SK-N-MC (cell line): ENCODE results near the gene SCO2.

ENCODE experiments used
- DNase-seq: peaks from one replicate; pipeline ENCODE4 v3.0.0-alpha.2; 2011; ENCODE audit warnings: low read depth, low spot score
- H3K27ac ChIP-seq: fragments of 200-600 bp; sonication (generic); 2 replicates; pipeline ENCODE4 v1.5.1; 2016; ENCODE audit warnings: mixed run types
- H3K36me3 ChIP-seq: fragments of 200-600 bp; sonication (generic); 2 replicates; pipeline ENCODE4 v1.6.1; 2017; ENCODE audit warnings: antibody characterized with exemption, low read length, mixed read lengths; ENCODE audit not compliant: insufficient read depth
- H3K4me3 ChIP-seq: fragments of 200-600 bp; sonication (generic); 2 replicates; pipeline ENCODE4 v1.5.1; 2016
- H3K9ac ChIP-seq: fragments of 200-600 bp; sonication (generic); 2 replicates; pipeline ENCODE4 v1.8.0; 2017; ENCODE audit warnings: mixed run types, mixed read lengths; ENCODE audit not compliant: insufficient read length
- H3K9me3 ChIP-seq: fragments of 200-600 bp; sonication (generic); 2 replicates; pipeline ENCODE4 v1.6.1; 2017; ENCODE audit warnings: low read depth, mild to moderate bottlenecking, antibody characterized with exemption, low read length, moderate library complexity, mixed read lengths
- EZH2 ChIP-seq: fragments of 200-600 bp; sonication (generic); IDR thresholded peaks from one replicate; pipeline ENCODE4 v1.6.1; 2017; ENCODE audit warnings: antibody characterized with exemption
- FOXP2 ChIP-seq: optimal IDR thresholded peaks from 2 replicates; pipeline ENCODE3; 2011; ENCODE audit warnings: mild to moderate bottlenecking, moderate library complexity; ENCODE audit not compliant: insufficient read depth; ENCODE audit errors: extremely low read length, control extremely low read depth
- POLR2AphosphoS5 ChIP-seq: IDR thresholded peaks from 2 replicates; pipeline ENCODE4 v1.6.1; 2012; ENCODE audit warnings: mild to moderate bottlenecking, low read depth, low read length, borderline replicate concordance

Gene SCO2

GRCh38 chr22:50569041-50569459 is 43.7 kb upstream of the SCO2 start:
- TF ChIP-seq POLR2AphosphoS5 (no peak), FOXP2 (no peak), EZH2 (no peak)

GRCh38 chr22:50568626-50569025 is 43.2 kb upstream of the SCO2 start:
- no peak overlapping the region for H3K4me3 ChIP-seq
- DNase-seq, result no peak
- no peak for TF ChIP-seq POLR2AphosphoS5
- no peaks in the 10 kb centered on the region; the same call in 1 of the 2 replicates for H3K36me3 ChIP-seq
- H3K27ac ChIP-seq, result no peak overlapping the region
- no peaks in the 10 kb centered on the region for H3K9me3 ChIP-seq
- no peak overlapping the region for H3K9ac ChIP-seq

More at GRCh38 chr22:50569041-50569459, 43.7 kb upstream of the SCO2 start:
- Histone ChIP-seq H3K36me3 (no peaks in the 10 kb centered on the region; the same call in 1 of the 2 replicates), H3K9ac (no peak overlapping the region), H3K9me3 (no peaks in the 10 kb centered on the region), H3K27ac (no peak overlapping the region), H3K4me3 (no peak overlapping the region)
- no peak for DNase-seq

- no peak for DNase-seq
- Histone ChIP-seq H3K36me3 (no peaks in the 10 kb centered on the region; the same call in 1 of the 2 replicates), H3K4me3 (no peak overlapping the region), H3K9me3 (no peaks in the 10 kb centered on the region), H3K27ac (no peak overlapping the region), H3K9ac (no peak overlapping the region)
- TF ChIP-seq POLR2AphosphoS5, result no peak
- TF ChIP-seq EZH2, result no peak
- no peak for TF ChIP-seq FOXP2
Observed at GRCh38 chr22:50567721-50568252, 42.4 kb upstream of the SCO2 start.

- Histone ChIP-seq H3K9me3 (no peaks in the 10 kb centered on the region), H3K36me3 (no peaks in the 10 kb centered on the region), H3K27ac (no peak overlapping the region), H3K9ac (no peak overlapping the region), H3K4me3 (no peak overlapping the region)
- TF ChIP-seq POLR2AphosphoS5 (no peak), FOXP2 (no peak), EZH2 (no peak)
- DNase-seq, result no peak
Observed at GRCh38 chr22:50564289-50564688, 38.9 kb upstream of the SCO2 start.

GRCh38 chr22:50563413-50564160 is 38.2 kb upstream of the SCO2 start:
- Histone ChIP-seq H3K9me3 (no peaks in the 10 kb centered on the region), H3K9ac (peak overlapping the region; percentile 72), H3K36me3 (no peaks in the 10 kb centered on the region), H3K27ac (no peak overlapping the region), H3K4me3 (peak overlapping the region; percentile 89)
- no peak for DNase-seq
- TF ChIP-seq FOXP2, result no peak
- no peak for TF ChIP-seq POLR2AphosphoS5
- TF ChIP-seq EZH2, result no peak

- Histone ChIP-seq H3K36me3 (no peaks in the 10 kb centered on the region), H3K9me3 (no peaks in the 10 kb centered on the region), H3K27ac (no peak within 1 kb of the TSS), H3K9ac (peak within 1 kb of the TSS; percentile 72), H3K4me3 (peak within 1 kb of the TSS; percentile 89)
- TF ChIP-seq FOXP2 (no peak), POLR2AphosphoS5 (peak; percentile 73), EZH2 (no peak)
- peak; percentile 50 for DNase-seq
Observed at GRCh38 chr22:50562523-50563412, 37.4 kb upstream of the SCO2 start, which contains the start of gene SYCE3. Gene SYCE3, minus strand, starts transcription at chr22:50562919. Its CDS starts 6,514 bp downstream, at chr22:50556405.

GRCh38 chr22:50561401-50562358 is 36.3 kb upstream of the SCO2 start:
- no peaks in the 10 kb centered on the region for H3K9me3 ChIP-seq
- H3K36me3 ChIP-seq, result no peaks in the 10 kb centered on the region
- no peak overlapping the region for H3K27ac ChIP-seq

More at GRCh38 chr22:50561401-50562358, 36.3 kb upstream of the SCO2 start:
- TF ChIP-seq POLR2AphosphoS5 (no peak), EZH2 (no peak), FOXP2 (no peak)
- Histone ChIP-seq H3K9ac (no peak overlapping the region), H3K4me3 (no peak overlapping the region)
- DNase-seq, result no peak
